ENCODE data around the gene SIAH1.

DNA sequence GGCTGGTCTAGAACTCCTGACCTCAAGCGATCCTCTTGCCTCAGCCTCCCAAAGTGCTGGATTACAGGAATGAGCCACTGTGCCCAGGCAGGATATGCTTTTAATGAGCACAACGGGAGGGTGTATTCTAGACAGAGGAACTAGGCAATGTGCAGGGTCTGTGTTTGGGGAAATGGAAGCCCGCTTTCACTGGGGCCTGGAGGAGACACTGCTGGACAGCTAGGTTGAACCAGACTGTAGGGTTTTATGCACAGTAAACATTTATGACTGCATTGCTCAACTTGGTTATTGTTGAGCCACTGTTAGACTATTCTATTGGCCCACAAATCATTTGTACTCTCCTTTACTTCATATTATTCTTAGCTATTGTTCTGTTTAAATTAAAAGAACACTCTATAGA, 10.2 kb upstream of the SIAH1 start:
- TF ChIP-seq, protein P1, sequence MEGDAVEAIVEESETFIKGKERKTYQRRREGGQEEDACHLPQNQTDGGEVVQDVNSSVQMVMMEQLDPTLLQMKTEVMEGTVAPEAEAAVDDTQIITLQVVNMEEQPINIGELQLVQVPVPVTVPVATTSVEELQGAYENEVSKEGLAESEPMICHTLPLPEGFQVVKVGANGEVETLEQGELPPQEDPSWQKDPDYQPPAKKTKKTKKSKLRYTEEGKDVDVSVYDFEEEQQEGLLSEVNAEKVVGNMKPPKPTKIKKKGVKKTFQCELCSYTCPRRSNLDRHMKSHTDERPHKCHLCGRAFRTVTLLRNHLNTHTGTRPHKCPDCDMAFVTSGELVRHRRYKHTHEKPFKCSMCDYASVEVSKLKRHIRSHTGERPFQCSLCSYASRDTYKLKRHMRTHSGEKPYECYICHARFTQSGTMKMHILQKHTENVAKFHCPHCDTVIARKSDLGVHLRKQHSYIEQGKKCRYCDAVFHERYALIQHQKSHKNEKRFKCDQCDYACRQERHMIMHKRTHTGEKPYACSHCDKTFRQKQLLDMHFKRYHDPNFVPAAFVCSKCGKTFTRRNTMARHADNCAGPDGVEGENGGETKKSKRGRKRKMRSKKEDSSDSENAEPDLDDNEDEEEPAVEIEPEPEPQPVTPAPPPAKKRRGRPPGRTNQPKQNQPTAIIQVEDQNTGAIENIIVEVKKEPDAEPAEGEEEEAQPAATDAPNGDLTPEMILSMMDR (IDR thresholded peaks at IDR 0.05), result no peak
- TF ChIP-seq POLR2AphosphoS5 (IDR thresholded peaks at IDR 0.05) (no peak), POLR2A (IDR thresholded peaks at IDR 0.05) (no peak), EP300 (IDR thresholded peaks at IDR 0.05) (no peak)

Measured in stomach (tissue), 4 donors.